SIG-M5 treated with dmso at 0.1 percent for 504 hours (cell line): ENCODE results near the gene MUC21.
"Not testable (repeated sequence)": the region's sequence is repeated elsewhere in the genome, so short reads cannot be mapped to it uniquely, and the experiment has no call there.

ENCODE experiments used
- DNase-seq: peaks from one replicate; lab custom pipeline; 2025; ENCODE audit not compliant: unreplicated experiment; lab: John Stamatoyannopoulos, UW

Gene MUC21

GRCh38 chr6:31007694-31008093 is 24.2 kb downstream of the MUC21 start:
- DNase-seq, result peak; percentile 2

- DNase-seq, result no peak
Measured at GRCh38 chr6:31008165-31008564, 24.6 kb downstream of the MUC21 start.

DNA sequence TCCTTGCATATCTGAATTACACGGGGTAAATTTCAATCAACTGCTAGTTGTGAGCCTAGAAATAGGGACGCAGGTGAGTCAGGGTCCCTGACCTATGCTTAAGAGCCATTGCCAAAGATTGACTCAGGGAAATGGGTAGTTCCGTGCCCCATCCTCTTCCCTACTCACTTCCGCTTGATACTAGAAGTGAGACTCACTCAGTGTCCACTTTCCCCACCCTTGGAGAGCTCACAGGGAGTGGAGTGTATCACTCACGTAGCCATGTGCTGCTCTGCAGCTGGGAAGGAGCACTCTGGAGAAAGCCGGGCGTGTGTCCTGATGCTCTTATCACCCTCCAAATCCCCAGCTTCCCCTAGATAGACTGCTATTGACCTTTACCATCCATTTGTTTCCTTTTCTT is 26.2 kb downstream of the MUC21 start:
- DNase-seq, result no peak

DNA sequence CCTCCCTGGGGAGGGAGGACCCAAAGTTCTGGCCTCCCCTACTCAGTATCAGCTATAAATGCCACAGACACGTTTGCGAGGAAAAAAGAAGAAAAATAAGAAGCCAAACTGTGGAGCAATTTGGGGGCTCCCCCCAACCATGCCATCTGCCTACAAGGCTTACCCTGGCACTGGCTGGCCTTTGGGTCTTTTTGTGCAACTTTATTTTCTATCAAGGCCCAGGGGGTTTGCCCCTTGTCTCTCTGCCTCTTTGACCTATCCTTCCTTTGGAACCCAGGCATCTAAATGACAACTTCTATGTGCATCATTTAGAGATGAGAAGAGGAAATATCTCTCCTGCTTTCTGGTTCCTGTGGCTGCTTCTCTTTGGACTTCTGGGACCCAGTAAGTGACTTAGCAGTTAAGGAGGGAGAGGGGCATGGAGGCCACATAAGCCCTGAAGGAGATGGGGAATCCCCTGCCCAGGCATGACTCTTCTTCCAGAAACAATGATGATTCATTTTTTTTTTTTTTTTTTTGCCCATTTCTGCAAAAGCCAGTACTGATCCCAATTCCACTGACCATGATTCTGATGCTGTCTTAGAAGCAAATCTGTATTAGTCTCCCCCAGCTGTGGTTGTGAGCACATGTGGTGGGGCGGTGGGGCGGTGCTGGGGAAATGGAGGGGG is 27.0 kb downstream of the MUC21 start, which contains the start of gene MUC22:
MUC22 (plus strand) TSS at position 82 of the 668 bp plus-strand sequence; CDS start at position 315, 233 bp downstream.
- DNase-seq, result no peak

DNA sequence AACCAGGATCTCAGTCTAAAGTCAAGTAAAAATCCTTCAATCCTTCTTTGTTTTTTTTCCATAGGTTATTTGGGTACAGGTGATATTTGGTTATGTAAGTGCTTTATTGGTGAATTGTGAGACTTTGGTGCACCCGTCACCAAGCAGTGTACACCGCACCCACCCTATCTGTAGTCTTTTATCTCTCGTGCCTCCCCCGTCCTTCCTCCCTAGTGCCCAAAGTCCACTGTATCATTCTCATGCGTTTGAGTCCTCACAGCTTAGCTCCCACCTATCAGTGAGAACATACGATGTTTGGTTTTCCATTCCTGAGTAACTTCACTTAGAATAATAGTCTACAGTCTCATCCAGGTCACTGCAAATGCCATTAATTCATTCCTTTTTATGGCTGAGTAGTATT is 27.6 kb downstream of the MUC21 start:
- DNase-seq, result no peak

DNA sequence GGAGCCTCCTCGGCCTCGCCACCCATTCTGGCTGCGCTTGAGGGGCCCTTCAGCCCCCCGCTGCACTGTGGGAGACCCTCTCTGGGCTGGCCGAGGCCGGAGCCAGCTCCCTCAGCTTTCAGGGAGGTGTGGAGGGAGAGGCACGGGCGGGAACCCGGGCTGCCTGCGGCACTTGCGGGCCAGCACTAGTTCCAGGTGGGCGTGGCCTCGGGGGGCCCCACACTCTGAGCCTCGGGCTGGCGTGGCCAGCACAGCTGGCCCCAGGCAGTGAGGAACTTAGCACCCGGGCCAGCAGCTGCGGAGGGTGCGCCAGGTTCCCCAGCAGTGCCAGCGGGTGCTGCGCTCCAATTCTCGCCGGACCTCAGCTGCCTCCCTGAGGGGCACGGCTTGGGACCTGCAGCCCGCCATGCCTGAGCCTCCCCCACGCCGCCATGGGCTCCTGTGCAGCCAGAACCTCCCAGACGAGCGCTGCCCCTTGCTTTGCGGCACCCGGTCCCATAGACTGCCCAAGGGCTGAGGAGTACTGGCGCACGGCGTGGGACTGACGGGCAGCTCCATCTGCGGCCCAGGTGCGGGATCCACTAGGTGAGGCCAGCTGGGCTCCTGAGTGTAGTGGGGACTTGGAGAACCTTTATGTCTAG is 33.3 kb downstream of the MUC21 start:
- no peak for DNase-seq

- DNase-seq, result not testable (repeated sequence)
Measured at GRCh38 chr6:31017436-31017835, 33.9 kb downstream of the MUC21 start.

- DNase-seq, result no peak
Measured at GRCh38 chr6:31020057-31020456, 36.5 kb downstream of the MUC21 start.

DNA sequence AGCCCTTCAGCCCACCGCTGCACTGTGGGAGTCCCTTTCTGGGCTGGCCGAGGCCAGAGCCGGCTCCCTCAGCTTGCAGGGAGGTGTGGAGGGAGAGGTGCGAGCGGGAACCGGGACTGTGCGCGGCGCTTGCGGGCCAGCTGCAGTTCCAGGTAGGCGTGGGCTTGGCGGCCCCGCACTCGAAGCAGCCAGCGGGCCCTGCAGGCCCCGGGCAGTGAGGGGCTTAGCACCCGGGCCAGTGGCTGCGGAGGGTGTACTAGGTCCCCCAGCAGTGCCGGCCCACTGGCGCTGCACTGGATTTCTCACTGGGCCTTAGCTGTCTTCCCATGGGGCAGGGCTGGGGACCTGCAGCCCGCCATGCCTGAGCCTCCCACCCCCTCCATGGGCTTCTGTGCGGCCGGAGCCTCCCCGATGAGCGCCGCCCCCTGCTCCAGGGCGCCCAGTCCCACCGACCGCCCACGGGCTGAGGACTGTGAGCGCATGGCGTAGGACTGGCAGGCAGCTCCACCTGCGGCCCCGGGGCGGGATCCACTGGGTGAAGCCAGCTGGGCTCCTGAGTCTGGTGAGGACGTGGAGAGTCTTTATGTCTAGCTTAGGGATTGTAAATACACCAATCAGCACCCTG is 37.2 kb downstream of the MUC21 start:
- DNase-seq, result not testable (repeated sequence)

DNA sequence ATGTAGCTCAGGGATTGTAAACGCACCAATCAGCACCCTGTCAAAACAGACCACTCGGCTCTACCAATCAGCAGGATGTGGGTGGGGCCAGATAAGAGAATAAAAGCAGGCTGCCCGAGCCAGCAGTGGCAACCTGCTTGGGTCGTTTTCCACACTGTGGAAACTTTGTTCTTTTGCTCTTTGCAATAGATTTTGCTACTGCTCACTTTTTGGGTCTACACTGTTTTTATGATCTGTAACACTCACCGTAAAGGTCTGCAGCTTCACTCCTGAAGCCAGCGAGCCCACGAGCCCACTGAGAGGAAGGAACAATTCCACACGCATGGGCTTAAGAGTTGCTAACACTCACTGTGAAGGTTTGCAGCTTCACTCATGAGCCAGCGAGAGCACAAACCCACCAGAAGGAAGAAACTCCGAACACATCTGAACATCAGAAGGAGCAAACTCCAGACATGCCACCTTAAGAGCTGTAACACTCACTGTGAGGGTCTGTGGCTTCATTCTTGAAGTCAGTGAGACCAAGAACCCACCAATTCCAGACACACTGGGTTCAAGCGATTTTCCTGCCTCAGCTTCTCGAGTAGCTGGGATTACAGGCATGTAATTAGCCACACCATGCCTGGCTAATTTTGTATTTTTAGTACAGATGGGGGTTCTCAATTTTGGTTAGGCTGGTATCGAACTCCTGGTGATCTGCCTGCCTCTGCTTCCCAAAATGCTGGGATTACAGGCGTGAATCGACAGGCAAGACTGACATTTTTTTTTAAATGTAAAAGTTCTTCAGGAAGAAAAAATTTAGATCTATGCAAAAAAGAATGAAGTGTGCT is 38.4 kb downstream of the MUC21 start:
- not testable (repeated sequence) for DNase-seq

DNA sequence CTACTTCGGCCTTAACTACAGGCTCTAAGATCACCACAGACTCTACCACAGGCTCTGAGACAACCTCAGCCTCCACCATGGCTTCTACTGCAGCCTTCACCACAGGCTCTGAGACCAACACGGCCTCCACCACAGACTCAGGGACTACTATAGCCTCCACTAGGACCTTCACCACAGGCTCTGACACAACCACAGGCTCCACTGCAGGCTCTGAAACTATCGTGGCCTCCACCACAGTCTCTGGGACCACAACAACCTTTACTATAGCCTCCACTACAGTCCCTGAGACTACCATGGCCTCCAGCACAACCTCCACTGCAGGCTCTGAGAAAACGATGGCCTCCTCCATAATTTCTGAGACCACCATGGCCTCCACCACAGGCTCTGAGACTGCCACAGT is 42.1 kb downstream of the MUC21 start:
- no peak for DNase-seq

GRCh38 chr6:31031095-31031494 is 47.6 kb downstream of the MUC21 start:
- no peak for DNase-seq

DNA sequence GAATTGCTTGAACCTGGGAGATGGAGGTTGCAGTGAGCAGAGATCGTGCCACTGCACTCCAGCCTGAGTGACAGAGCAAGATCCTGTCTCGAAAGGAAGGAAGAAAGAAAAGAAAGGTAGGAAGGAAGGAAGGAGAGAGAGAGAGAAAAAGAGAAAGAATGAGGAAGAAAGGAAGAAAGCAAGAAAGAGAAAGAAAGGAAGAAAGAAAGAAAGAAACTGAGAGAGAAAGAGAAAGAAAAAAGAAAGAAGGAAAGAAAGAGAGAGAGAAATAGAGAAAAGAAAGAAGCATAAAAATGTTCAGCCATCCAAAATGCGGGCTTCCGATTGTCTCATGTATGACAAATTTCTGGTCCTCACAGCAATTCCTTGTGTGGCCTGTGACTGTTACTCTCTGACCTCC is 49.6 kb downstream of the MUC21 start:
- no peak for DNase-seq

GRCh38 chr6:31035862-31036497 is 52.5 kb downstream of the MUC21 start:
- DNase-seq, result no peak

DNA sequence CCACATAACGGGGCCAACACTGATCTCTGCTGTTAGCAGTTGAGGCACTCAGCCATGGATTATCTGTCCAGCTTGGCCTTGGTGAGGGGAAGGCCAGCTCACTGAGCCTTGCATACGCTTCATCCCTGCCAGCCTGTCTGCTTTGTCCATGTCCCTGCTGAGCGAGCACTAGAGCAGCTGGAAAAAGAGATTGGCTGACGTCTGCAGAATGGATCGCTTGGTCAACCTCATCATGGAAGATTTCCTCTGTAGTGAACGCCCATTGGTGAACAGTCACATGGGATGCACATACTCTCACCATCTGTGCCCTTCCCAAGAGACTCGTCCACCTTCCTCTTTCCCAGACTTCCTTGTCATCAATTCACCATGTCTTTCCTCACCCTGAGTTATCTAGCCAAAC is 53.7 kb downstream of the MUC21 start:
- DNase-seq, result no peak

DNA sequence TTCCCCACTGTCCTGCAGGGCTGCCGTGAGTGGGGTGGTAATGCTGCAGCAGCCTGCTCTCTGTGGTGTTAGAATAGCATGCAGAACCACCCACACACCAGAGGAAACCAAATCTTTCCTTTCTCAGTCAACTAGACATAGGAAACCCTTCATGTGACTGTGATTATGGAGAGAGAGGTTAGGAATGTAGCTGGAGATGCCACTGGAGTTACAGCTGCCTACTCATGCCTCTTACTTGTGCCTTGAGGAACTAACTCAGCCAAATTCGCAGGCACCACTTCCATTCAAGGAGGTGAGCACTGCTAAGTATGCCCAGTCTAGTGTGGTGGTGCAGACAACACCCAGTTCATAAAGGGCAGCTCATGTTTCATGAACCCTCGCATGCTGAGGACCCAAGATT is 54.2 kb downstream of the MUC21 start:
- no peak for DNase-seq

GRCh38 chr6:31038559-31038958 is 55.0 kb downstream of the MUC21 start:
- no peak for DNase-seq
